Suprapubic skin (tissue), 4 donors: ENCODE results near the gene RNF6.

Experiments used
- POLR2A ChIP-seq, 2 donors: fragments of 450-650 bp; IDR thresholded peaks; one replicate each; pipeline ENCODE4 v1.6.1; 2017; ENCODE audit warnings: antibody characterized with exemption in 2 of 2, mild to moderate bottlenecking in 2 of 2, moderate library complexity in 2 of 2
- POLR2AphosphoS5 ChIP-seq, 3 donors: sonication (generic); formaldehyde crosslinking; IDR thresholded peaks; one replicate each; pipeline ENCODE4 v1.6.1; 2017; ENCODE audit warnings: antibody characterized with exemption in 3 of 3
- TF ChIP-seq, protein P1 (sequence below), 2 donors: fragments of 200-600 bp in 1 of 2; fragments of 450-650 bp in 1 of 2; sonication (generic) in 1 of 2; IDR thresholded peaks; one replicate each; pipeline ENCODE4 v1.5.1; 2016 to 2019; ENCODE audit warnings: antibody characterized with exemption in 2 of 2, mild to moderate bottlenecking in 1 of 2, moderate library complexity in 1 of 2

DNA sequence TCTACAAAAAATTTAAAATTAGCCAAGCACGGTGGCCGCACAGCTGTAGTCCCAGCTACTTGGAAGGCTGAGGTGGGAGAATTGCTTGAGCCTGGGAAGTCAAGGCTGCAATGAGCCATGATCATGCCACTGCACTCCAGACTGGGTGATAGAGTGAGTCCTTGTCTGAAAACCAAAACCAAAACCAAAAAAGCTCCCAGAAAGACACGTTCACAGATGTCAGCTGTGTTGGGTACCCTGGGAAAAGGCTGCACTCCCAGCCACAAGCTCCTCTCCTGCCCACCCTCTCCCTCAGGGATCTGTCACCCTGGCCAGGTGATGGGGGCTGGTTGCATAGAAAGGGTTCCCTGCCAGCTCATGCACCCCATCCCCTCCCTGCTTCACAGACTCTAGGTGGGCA, 53.3 kb downstream of the RNF6 start:
- no peak for TF ChIP-seq POLR2A (IDR thresholded peaks at IDR 0.05)
- TF ChIP-seq, protein P1, sequence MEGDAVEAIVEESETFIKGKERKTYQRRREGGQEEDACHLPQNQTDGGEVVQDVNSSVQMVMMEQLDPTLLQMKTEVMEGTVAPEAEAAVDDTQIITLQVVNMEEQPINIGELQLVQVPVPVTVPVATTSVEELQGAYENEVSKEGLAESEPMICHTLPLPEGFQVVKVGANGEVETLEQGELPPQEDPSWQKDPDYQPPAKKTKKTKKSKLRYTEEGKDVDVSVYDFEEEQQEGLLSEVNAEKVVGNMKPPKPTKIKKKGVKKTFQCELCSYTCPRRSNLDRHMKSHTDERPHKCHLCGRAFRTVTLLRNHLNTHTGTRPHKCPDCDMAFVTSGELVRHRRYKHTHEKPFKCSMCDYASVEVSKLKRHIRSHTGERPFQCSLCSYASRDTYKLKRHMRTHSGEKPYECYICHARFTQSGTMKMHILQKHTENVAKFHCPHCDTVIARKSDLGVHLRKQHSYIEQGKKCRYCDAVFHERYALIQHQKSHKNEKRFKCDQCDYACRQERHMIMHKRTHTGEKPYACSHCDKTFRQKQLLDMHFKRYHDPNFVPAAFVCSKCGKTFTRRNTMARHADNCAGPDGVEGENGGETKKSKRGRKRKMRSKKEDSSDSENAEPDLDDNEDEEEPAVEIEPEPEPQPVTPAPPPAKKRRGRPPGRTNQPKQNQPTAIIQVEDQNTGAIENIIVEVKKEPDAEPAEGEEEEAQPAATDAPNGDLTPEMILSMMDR (IDR thresholded peaks at IDR 0.05), result no peak
- TF ChIP-seq POLR2AphosphoS5 (IDR thresholded peaks at IDR 0.05), result no peak
